HEK293T (cell line): ENCODE data around the gene ZDHHC8.

Experiments used
- CTCF ChIA-PET: fragments of 350-600 bp; formaldehyde crosslinking; extraction: SDS; loops from one replicate; lab custom pipeline; 2021; ENCODE audit warnings: antibody characterized with exemption, inconsistent platforms; lab: Yijun Ruan, JAX
- POLR2A ChIA-PET: fragments of 350-600 bp; formaldehyde crosslinking; extraction: SDS; loops from one replicate; lab custom pipeline; 2020; ENCODE audit warnings: antibody characterized with exemption, inconsistent platforms; lab: Yijun Ruan, JAX
- DNase-seq: peaks from one replicate; pipeline ENCODE4 v3.0.0; 2012; ENCODE audit warnings: mixed read lengths; ENCODE audit errors: extremely low spot score
- ARNT ChIP-seq: fragments of 450-650 bp; IDR thresholded peaks from 2 replicates; pipeline ENCODE4 v1.6.1; 2017; ENCODE audit warnings: mild to moderate bottlenecking
- BHLHE40 ChIP-seq: fragments of 450-650 bp; IDR thresholded peaks from 2 replicates; pipeline ENCODE4 v1.6.1; 2016; ENCODE audit warnings: mild to moderate bottlenecking, moderate library complexity, borderline replicate concordance
- CTBP1 ChIP-seq: fragments of 450-650 bp; IDR thresholded peaks from 2 replicates; pipeline ENCODE4 v1.6.1; 2016; ENCODE audit warnings: borderline replicate concordance
- ELF4 ChIP-seq: fragments of 450-650 bp; IDR thresholded peaks from 2 replicates; pipeline ENCODE4 v1.6.1; 2017; ENCODE audit warnings: antibody characterized with exemption
- FOXA1 ChIP-seq: fragments of 450-650 bp; IDR thresholded peaks from 2 replicates; pipeline ENCODE4 v1.6.1; 2016; ENCODE audit warnings: mild to moderate bottlenecking
- FOXK2 ChIP-seq: fragments of 450-650 bp; IDR thresholded peaks from 2 replicates; pipeline ENCODE4 v1.6.1; 2016; ENCODE audit warnings: mild to moderate bottlenecking
- FOXM1 ChIP-seq: fragments of 450-650 bp; IDR thresholded peaks from 2 replicates; pipeline ENCODE4 v1.6.1; 2017; ENCODE audit warnings: mild to moderate bottlenecking, borderline replicate concordance
- HDGF ChIP-seq: fragments of 450-650 bp; IDR thresholded peaks from 2 replicates; pipeline ENCODE4 v1.6.1; 2017; ENCODE audit warnings: antibody characterized with exemption, borderline replicate concordance
- L3MBTL2 ChIP-seq: fragments of 450-650 bp; conservative IDR thresholded peaks from 2 replicates; pipeline ENCODE4 v1.6.1; 2016; ENCODE audit warnings: mild to moderate bottlenecking
- LEF1 ChIP-seq: fragments of 450-650 bp; IDR thresholded peaks from 2 replicates; pipeline ENCODE4 v1.6.1; 2017; ENCODE audit warnings: mild to moderate bottlenecking, borderline replicate concordance
- NFRKB ChIP-seq: fragments of 450-650 bp; IDR thresholded peaks from 2 replicates; pipeline ENCODE4 v1.6.1; 2016; ENCODE audit warnings: mild to moderate bottlenecking, moderate library complexity
- PKNOX1 ChIP-seq: fragments of 450-650 bp; IDR thresholded peaks from 2 replicates; pipeline ENCODE4 v1.6.1; 2016
- SP1 ChIP-seq: fragments of 450-650 bp; IDR thresholded peaks from 2 replicates; pipeline ENCODE4 v1.6.1; 2017
- SUZ12 ChIP-seq: fragments of 450-650 bp; IDR thresholded peaks from 2 replicates; pipeline ENCODE4 v1.6.1; 2016; ENCODE audit warnings: mild to moderate bottlenecking
- TARDBP ChIP-seq: fragments of 450-650 bp; IDR thresholded peaks from 2 replicates; pipeline ENCODE4 v1.6.1; 2016
- ZNF384 ChIP-seq: fragments of 450-650 bp; IDR thresholded peaks from 2 replicates; pipeline ENCODE4 v1.6.1; 2016

ZDHHC8 gene

GRCh38 chr22:20138868-20139267 is 7.3 kb downstream of the ZDHHC8 start:
- POLR2A ChIA-PET = no interaction called here
- no peak for DNase-seq
- TF ChIP-seq LEF1 (no peak), SUZ12 (no peak), PKNOX1 (no peak), L3MBTL2 (no peak), HDGF (no peak), NFRKB (no peak), ZNF384 (no peak), CTBP1 (no peak), TARDBP (no peak), FOXK2 (no peak), ARNT (no peak)
- CTCF ChIA-PET = no interaction called here

- ChIA-PET CTCF (no interaction called here), POLR2A (no interaction called here)
- TF ChIP-seq TARDBP = no peak
- TF ChIP-seq PKNOX1 = no peak
- TF ChIP-seq CTBP1 = no peak
- no peak for TF ChIP-seq ELF4
- no peak for TF ChIP-seq FOXM1
- TF ChIP-seq SP1 = no peak
- no peak for TF ChIP-seq FOXK2
- no peak for TF ChIP-seq ARNT
- no peak for TF ChIP-seq FOXA1
- no peak for TF ChIP-seq NFRKB
- TF ChIP-seq ZNF384 = no peak
- TF ChIP-seq LEF1 = no peak
- no peak for TF ChIP-seq SUZ12
- no peak for TF ChIP-seq BHLHE40
- no peak for TF ChIP-seq L3MBTL2
- no peak for DNase-seq
Measured at GRCh38 chr22:20139391-20140106, 7.9 kb downstream of the ZDHHC8 start.

GRCh38 chr22:20140107-20140445 is 8.5 kb downstream of the ZDHHC8 start:
- CTCF ChIA-PET = no interaction called here
- POLR2A ChIA-PET = no interaction called here
- TF ChIP-seq ZNF384 = no peak
- no peak for TF ChIP-seq FOXM1
- TF ChIP-seq BHLHE40 = no peak
- no peak for TF ChIP-seq ELF4
- TF ChIP-seq TARDBP = no peak
- no peak for TF ChIP-seq FOXK2
- no peak for TF ChIP-seq LEF1
- TF ChIP-seq ARNT = no peak
- no peak for TF ChIP-seq SP1
- TF ChIP-seq L3MBTL2 = no peak
- no peak for TF ChIP-seq HDGF
- no peak for TF ChIP-seq NFRKB
- no peak for TF ChIP-seq FOXA1
- TF ChIP-seq SUZ12 = no peak
- TF ChIP-seq PKNOX1 = no peak
- no peak for TF ChIP-seq CTBP1

GRCh38 chr22:20140521-20140964 is 8.9 kb downstream of the ZDHHC8 start:
- POLR2A ChIA-PET = no interaction called here
- no peak for DNase-seq
- CTCF ChIA-PET = no interaction called here
- no peak for TF ChIP-seq LEF1
- TF ChIP-seq FOXM1 = no peak
- no peak for TF ChIP-seq NFRKB
- no peak for TF ChIP-seq SP1
- TF ChIP-seq FOXA1 = no peak

More at GRCh38 chr22:20140107-20140445, 8.5 kb downstream of the ZDHHC8 start:
- DNase-seq = no peak

- TF ChIP-seq LEF1 (no peak), FOXK2 (no peak), ELF4 (no peak), SUZ12 (no peak), ZNF384 (no peak), L3MBTL2 (no peak), TARDBP (no peak), CTBP1 (no peak), SP1 (no peak), PKNOX1 (no peak), ARNT (no peak), NFRKB (no peak), FOXM1 (no peak), BHLHE40 (no peak), HDGF (no peak), FOXA1 (no peak)
- POLR2A ChIA-PET = no interaction called here
- CTCF ChIA-PET = no interaction called here
- DNase-seq = no peak
Measured at GRCh38 chr22:20141186-20142077, 9.8 kb downstream of the ZDHHC8 start.
